Measurements from ENCODE around the gene VTI1A.

GRCh38 chr10:112696592-112696991 is 249.6 kb downstream of the VTI1A start:
- no peak for TF ChIP-seq POLR2A (IDR thresholded peaks at IDR 0.05)
- TF ChIP-seq CTCF (IDR thresholded peaks at IDR 0.05), result no peak

Measured in adrenal gland (tissue), 5 donors.